Measurements from ENCODE around the gene EXOC4.

Gene EXOC4

GRCh38 chr7:133748443-133749407, 495.8 kb downstream of the EXOC4 start:
- Histone ChIP-seq H3K4me3 (ENCODE audit: insufficient read depth, low read depth, low read length) (no peak overlapping the region), H3K9me3 (ENCODE audit: control insufficient read depth, low read length) (no peaks in the 10 kb centered on the region), H3K4me1 (ENCODE audit: control insufficient read depth, insufficient read depth, low read length) (no peaks in the 10 kb centered on the region), H3K27me3 (ENCODE audit: control insufficient read depth, insufficient read depth, low read length, poor library complexity, severe bottlenecking) (no peaks in the 10 kb centered on the region), H3K27ac (ENCODE audit: insufficient read depth, low read depth, low read length, poor library complexity, severe bottlenecking) (peak overlapping the region; percentile 17), H3K36me3 (ENCODE audit: control insufficient read depth, insufficient read depth, low read length) (no peaks in the 10 kb centered on the region)
- 95 to 97% methylated on average over 3 to 4 of the region's 4 CpGs for WGBS, 2 experiments

GRCh38 chr7:133750287-133750686, 497.4 kb downstream of the EXOC4 start:
- no peaks in the 10 kb centered on the region for H3K27me3 ChIP-seq (ENCODE audit: control insufficient read depth, insufficient read depth, low read length, poor library complexity, severe bottlenecking)
- H3K27ac ChIP-seq (ENCODE audit: insufficient read depth, low read depth, low read length, poor library complexity, severe bottlenecking) = no peak overlapping the region
- 66 to 78% methylated on average over 3 of the region's 3 CpGs for WGBS, 2 experiments
- H3K4me1 ChIP-seq (ENCODE audit: control insufficient read depth, insufficient read depth, low read length) = no peaks in the 10 kb centered on the region
- no peaks in the 10 kb centered on the region for H3K36me3 ChIP-seq (ENCODE audit: control insufficient read depth, insufficient read depth, low read length)
- H3K4me3 ChIP-seq (ENCODE audit: insufficient read depth, low read depth, low read length) = no peak overlapping the region
- no peaks in the 10 kb centered on the region for H3K9me3 ChIP-seq (ENCODE audit: control insufficient read depth, low read length)

- no peak overlapping the region for H3K4me3 ChIP-seq (ENCODE audit: insufficient read depth, low read depth, low read length)
- no peaks in the 10 kb centered on the region for H3K4me1 ChIP-seq (ENCODE audit: control insufficient read depth, insufficient read depth, low read length)
- H3K27ac ChIP-seq (ENCODE audit: insufficient read depth, low read depth, low read length, poor library complexity, severe bottlenecking) = no peak overlapping the region
- no peaks in the 10 kb centered on the region for H3K36me3 ChIP-seq (ENCODE audit: control insufficient read depth, insufficient read depth, low read length)
- H3K27me3 ChIP-seq (ENCODE audit: control insufficient read depth, insufficient read depth, low read length, poor library complexity, severe bottlenecking) = no peaks in the 10 kb centered on the region
- H3K9me3 ChIP-seq (ENCODE audit: control insufficient read depth, low read length) = no peaks in the 10 kb centered on the region
Observed at GRCh38 chr7:133751079-133751478, 498.2 kb downstream of the EXOC4 start.

GRCh38 chr7:133753513-133753912, 500.6 kb downstream of the EXOC4 start:
- H3K9me3 ChIP-seq (ENCODE audit: control insufficient read depth, low read length) = no peaks in the 10 kb centered on the region
- H3K4me3 ChIP-seq (ENCODE audit: insufficient read depth, low read depth, low read length) = no peak overlapping the region
- H3K27ac ChIP-seq (ENCODE audit: insufficient read depth, low read depth, low read length, poor library complexity, severe bottlenecking) = no peak overlapping the region
- H3K27me3 ChIP-seq (ENCODE audit: control insufficient read depth, insufficient read depth, low read length, poor library complexity, severe bottlenecking) = no peaks in the 10 kb centered on the region
- H3K4me1 ChIP-seq (ENCODE audit: control insufficient read depth, insufficient read depth, low read length) = no peaks in the 10 kb centered on the region
- no peaks in the 10 kb centered on the region for H3K36me3 ChIP-seq (ENCODE audit: control insufficient read depth, insufficient read depth, low read length)
- WGBS, 2 experiments = 96 to 98% methylated on average over 5 of the region's 5 CpGs

- Histone ChIP-seq H3K4me3 (ENCODE audit: insufficient read depth, low read depth, low read length) (no peak overlapping the region), H3K27ac (ENCODE audit: insufficient read depth, low read depth, low read length, poor library complexity, severe bottlenecking) (no peak overlapping the region), H3K4me1 (ENCODE audit: control insufficient read depth, insufficient read depth, low read length) (no peaks in the 10 kb centered on the region), H3K36me3 (ENCODE audit: control insufficient read depth, insufficient read depth, low read length) (no peaks in the 10 kb centered on the region), H3K9me3 (ENCODE audit: control insufficient read depth, low read length) (no peaks in the 10 kb centered on the region), H3K27me3 (ENCODE audit: control insufficient read depth, insufficient read depth, low read length, poor library complexity, severe bottlenecking) (no peaks in the 10 kb centered on the region)
- WGBS, 2 experiments = no CpG with 5 or more reads among the region's 1 CpG
Observed at GRCh38 chr7:133754708-133755107, 501.8 kb downstream of the EXOC4 start.

- H3K4me3 ChIP-seq (ENCODE audit: insufficient read depth, low read depth, low read length) = no peak overlapping the region
- no peak overlapping the region for H3K27ac ChIP-seq (ENCODE audit: insufficient read depth, low read depth, low read length, poor library complexity, severe bottlenecking)
- no peaks in the 10 kb centered on the region for H3K4me1 ChIP-seq (ENCODE audit: control insufficient read depth, insufficient read depth, low read length)
- H3K36me3 ChIP-seq (ENCODE audit: control insufficient read depth, insufficient read depth, low read length) = no peaks in the 10 kb centered on the region
- H3K27me3 ChIP-seq (ENCODE audit: control insufficient read depth, insufficient read depth, low read length, poor library complexity, severe bottlenecking) = no peaks in the 10 kb centered on the region
- no peaks in the 10 kb centered on the region for H3K9me3 ChIP-seq (ENCODE audit: control insufficient read depth, low read length)
Observed at GRCh38 chr7:133755901-133756300, 503.0 kb downstream of the EXOC4 start.

GRCh38 chr7:133761443-133761842, 508.6 kb downstream of the EXOC4 start:
- no peak overlapping the region for H3K4me3 ChIP-seq (ENCODE audit: insufficient read depth, low read depth, low read length)

GRCh38 chr7:133763076-133763640, 510.3 kb downstream of the EXOC4 start:
- 90 to 96% methylated on average over 3 of the region's 3 CpGs for WGBS, 2 experiments
- no peaks in the 10 kb centered on the region for H3K9me3 ChIP-seq (ENCODE audit: control insufficient read depth, low read length)
- no peaks in the 10 kb centered on the region for H3K4me1 ChIP-seq (ENCODE audit: control insufficient read depth, insufficient read depth, low read length)
- H3K36me3 ChIP-seq (ENCODE audit: control insufficient read depth, insufficient read depth, low read length) = no peaks in the 10 kb centered on the region
- no peak overlapping the region for H3K4me3 ChIP-seq (ENCODE audit: insufficient read depth, low read depth, low read length)
- no peaks in the 10 kb centered on the region for H3K27me3 ChIP-seq (ENCODE audit: control insufficient read depth, insufficient read depth, low read length, poor library complexity, severe bottlenecking)
- H3K27ac ChIP-seq (ENCODE audit: insufficient read depth, low read depth, low read length, poor library complexity, severe bottlenecking) = no peak overlapping the region

More at GRCh38 chr7:133761443-133761842, 508.6 kb downstream of the EXOC4 start:
- H3K27ac ChIP-seq (ENCODE audit: insufficient read depth, low read depth, low read length, poor library complexity, severe bottlenecking) = no peak overlapping the region
- no peaks in the 10 kb centered on the region for H3K27me3 ChIP-seq (ENCODE audit: control insufficient read depth, insufficient read depth, low read length, poor library complexity, severe bottlenecking)
- WGBS, 2 experiments = 98 to 100% methylated on average over 3 to 4 of the region's 4 CpGs
- no peaks in the 10 kb centered on the region for H3K9me3 ChIP-seq (ENCODE audit: control insufficient read depth, low read length)
- no peaks in the 10 kb centered on the region for H3K4me1 ChIP-seq (ENCODE audit: control insufficient read depth, insufficient read depth, low read length)
- H3K36me3 ChIP-seq (ENCODE audit: control insufficient read depth, insufficient read depth, low read length) = no peaks in the 10 kb centered on the region

- WGBS, 2 experiments = 83 to 92% methylated on average over 1 of the region's 1 CpG
- Histone ChIP-seq H3K27ac (ENCODE audit: insufficient read depth, low read depth, low read length, poor library complexity, severe bottlenecking) (no peak overlapping the region), H3K9me3 (ENCODE audit: control insufficient read depth, low read length) (no peaks in the 10 kb centered on the region), H3K4me1 (ENCODE audit: control insufficient read depth, insufficient read depth, low read length) (no peaks in the 10 kb centered on the region), H3K27me3 (ENCODE audit: control insufficient read depth, insufficient read depth, low read length, poor library complexity, severe bottlenecking) (no peaks in the 10 kb centered on the region), H3K36me3 (ENCODE audit: control insufficient read depth, insufficient read depth, low read length) (no peaks in the 10 kb centered on the region), H3K4me3 (ENCODE audit: insufficient read depth, low read depth, low read length) (no peak overlapping the region)
Observed at GRCh38 chr7:133769668-133770067, 516.8 kb downstream of the EXOC4 start.

GRCh38 chr7:133770863-133771492, 518.1 kb downstream of the EXOC4 start:
- no peak overlapping the region for H3K27ac ChIP-seq (ENCODE audit: insufficient read depth, low read depth, low read length, poor library complexity, severe bottlenecking)

More at GRCh38 chr7:133770863-133771492, 518.1 kb downstream of the EXOC4 start:
- H3K4me3 ChIP-seq (ENCODE audit: insufficient read depth, low read depth, low read length) = no peak overlapping the region
- no peaks in the 10 kb centered on the region for H3K27me3 ChIP-seq (ENCODE audit: control insufficient read depth, insufficient read depth, low read length, poor library complexity, severe bottlenecking)
- H3K36me3 ChIP-seq (ENCODE audit: control insufficient read depth, insufficient read depth, low read length) = no peaks in the 10 kb centered on the region
- H3K4me1 ChIP-seq (ENCODE audit: control insufficient read depth, insufficient read depth, low read length) = no peaks in the 10 kb centered on the region
- no peaks in the 10 kb centered on the region for H3K9me3 ChIP-seq (ENCODE audit: control insufficient read depth, low read length)
